IMR-90 (cell line): ENCODE results near the gene EPB41L2. TPM values are rescaled to one million over a fixed set of nuclear protein-coding genes. Genes with fewer than 3 reads are reported as not detected.
A peak's percentile ranks its signal among the peaks of the same experiment; 100 is the strongest.

ENCODE experiments used
- ATAC-seq: fragments of 200-7000 bp; cut with Tn5 transposase; 2 replicates; pipeline ENCODE4 v1.9.1; 2020; ENCODE audit warnings: low read depth, mild to moderate bottlenecking, moderate library complexity
- BruUV-seq: library from RNA; stranded (reverse); fragments of 400-500 nt; replicated peaks from 2 replicates; lab custom pipeline; 2021; lab: Mats Ljungman, UMichigan
- CTCF ChIA-PET: fragments of 300-600 bp; formaldehyde crosslinking; extraction: SDS; loops from one replicate; lab custom pipeline; 2021; ENCODE audit warnings: antibody characterized with exemption; lab: Yijun Ruan, JAX
- POLR2A ChIA-PET: fragments of 300-600 bp; sonication (Branson Sonifier 250); formaldehyde crosslinking; loops from one replicate; lab custom pipeline; 2022; ENCODE audit warnings: antibody characterized with exemption; ENCODE audit not compliant: unreplicated experiment; lab: Charles Lee
- DNase-seq: peaks from one replicate; pipeline ENCODE4 v3.0.0; 2013
- H2AFZ ChIP-seq: replicated peaks from 2 replicates; pipeline ENCODE3; 2013; ENCODE audit warnings: low read length, mild to moderate bottlenecking; ENCODE audit not compliant: poor library complexity
- H2AK5ac ChIP-seq: 2 replicates; pipeline ENCODE4 v1.6.1; 2013; ENCODE audit warnings: low read depth, low read length, inconsistent platforms
- H2AK9ac ChIP-seq: replicated peaks from 2 replicates; pipeline ENCODE3; 2013; ENCODE audit warnings: mild to moderate bottlenecking, low read depth, low read length, moderate library complexity; ENCODE audit not compliant: poor library complexity
- H2BK120ac ChIP-seq: 2 replicates; pipeline ENCODE4 v1.6.1; 2013; ENCODE audit warnings: low read depth, low read length, inconsistent platforms
- H2BK15ac ChIP-seq: 3 replicates; pipeline ENCODE4 v1.6.1; 2013; ENCODE audit warnings: low read depth, low read length, inconsistent platforms
- H2BK20ac ChIP-seq: 2 replicates; pipeline ENCODE4 v1.6.1; 2013; ENCODE audit warnings: low read depth, mild to moderate bottlenecking, inconsistent platforms, low read length, moderate library complexity
- H2BK5ac ChIP-seq: 2 replicates; pipeline ENCODE4 v1.6.1; 2013; ENCODE audit warnings: mild to moderate bottlenecking, low read depth, low read length, inconsistent platforms; ENCODE audit not compliant: poor library complexity, severe bottlenecking
- H3K14ac ChIP-seq: replicated peaks from 2 replicates; pipeline ENCODE4 v1.6.1; 2013; ENCODE audit warnings: low read depth, low read length, inconsistent platforms
- H3K18ac ChIP-seq: 2 replicates; pipeline ENCODE4 v1.6.1; 2013; ENCODE audit warnings: low read depth, low read length, control low read depth
- H3K23ac ChIP-seq: 2 replicates; pipeline ENCODE4 v1.6.1; 2013; ENCODE audit warnings: low read depth, low read length, inconsistent platforms
- H3K27ac ChIP-seq: 2 replicates; pipeline ENCODE4 v1.5.1; 2013; ENCODE audit warnings: mild to moderate bottlenecking, control low read depth, low read length; ENCODE audit not compliant: insufficient read depth
- H3K27me3 ChIP-seq: 2 replicates; pipeline ENCODE4 v1.6.1; 2013; ENCODE audit warnings: low read length; ENCODE audit not compliant: control insufficient read depth, insufficient read depth
- H3K36me3 ChIP-seq: 2 replicates; pipeline ENCODE4 v1.6.1; 2013; ENCODE audit warnings: low read length, mixed read lengths; ENCODE audit not compliant: control insufficient read depth, insufficient read depth
- H3K4ac ChIP-seq: 2 replicates; pipeline ENCODE4 v1.6.1; 2013; ENCODE audit warnings: low read depth, low read length, inconsistent platforms
- H3K4me1 ChIP-seq: 2 replicates; pipeline ENCODE4 v1.6.1; 2013; ENCODE audit warnings: low read length, mixed read lengths; ENCODE audit not compliant: control insufficient read depth, insufficient read depth
- H3K4me2 ChIP-seq: 2 replicates; pipeline ENCODE4 v1.6.1; 2013; ENCODE audit warnings: low read depth, mild to moderate bottlenecking, control low read depth, low read length, moderate library complexity
- H3K4me3 ChIP-seq: 2 replicates; pipeline ENCODE4 v1.5.1; 2013; ENCODE audit warnings: low read depth, mild to moderate bottlenecking, control low read depth, low read length, moderate library complexity; ENCODE audit not compliant: insufficient read depth
- H3K56ac ChIP-seq: 2 replicates; pipeline ENCODE4 v1.6.1; 2013; ENCODE audit warnings: low read length, inconsistent platforms; ENCODE audit not compliant: insufficient read depth; ENCODE audit errors: extremely low read depth
- H3K79me1 ChIP-seq, 2 experiments: 2 replicates each; pipeline ENCODE4 v1.6.1; 2013; ENCODE audit warnings: low read length in 2 of 2, inconsistent platforms in 1 of 2, low read depth in 1 of 2
- H3K9ac ChIP-seq: 2 replicates; pipeline ENCODE4 v1.6.1; 2013; ENCODE audit warnings: low read depth, low read length, control low read depth
- H3K9me1 ChIP-seq: 2 replicates; pipeline ENCODE4 v1.6.1; 2013; ENCODE audit warnings: low read length, inconsistent platforms; ENCODE audit not compliant: insufficient read depth
- H3K9me3 ChIP-seq: 2 replicates; pipeline ENCODE4 v1.6.1; 2013; ENCODE audit warnings: low read length; ENCODE audit not compliant: control insufficient read depth, insufficient read depth
- H4K20me1 ChIP-seq: 2 replicates; pipeline ENCODE4 v1.6.1; 2013; ENCODE audit warnings: low read length, inconsistent platforms; ENCODE audit not compliant: insufficient read depth
- H4K5ac ChIP-seq: 2 replicates; pipeline ENCODE4 v1.6.1; 2013; ENCODE audit warnings: mild to moderate bottlenecking, low read depth, low read length, control low read depth
- H4K8ac ChIP-seq, 2 experiments: 2 replicates each; pipeline ENCODE4 v1.6.1; 2013; ENCODE audit warnings: low read depth in 2 of 2, low read length in 2 of 2, control low read depth in 1 of 2, inconsistent platforms in 1 of 2
- H4K91ac ChIP-seq: 2 replicates; pipeline ENCODE4 v1.6.1; 2013; ENCODE audit warnings: low read depth, low read length, inconsistent platforms; ENCODE audit not compliant: insufficient read depth
- ELK1 ChIP-seq: fragments of 150-350 bp; IDR thresholded peaks from 2 replicates; pipeline ENCODE4 v1.6.1; 2016; ENCODE audit warnings: low read depth, mild to moderate bottlenecking, low read length, moderate library complexity, borderline replicate concordance
- FOS ChIP-seq: fragments of 150-350 bp; IDR thresholded peaks from 2 replicates; pipeline ENCODE4 v1.6.1; 2016; ENCODE audit warnings: low read depth, low read length
- RFX5 ChIP-seq: IDR thresholded peaks from 2 replicates; pipeline ENCODE4 v1.8.0; 2012; ENCODE audit warnings: low read depth, mild to moderate bottlenecking, low read length, moderate library complexity
- SMC3 ChIP-seq: fragments of 150-350 bp; IDR thresholded peaks from 2 replicates; pipeline ENCODE4 v1.6.1; 2016; ENCODE audit warnings: low read depth, mild to moderate bottlenecking, antibody characterized with exemption, low read length, moderate library complexity
- dilution Hi-C: fragments of 300-500 bp; cut with HindIII; formaldehyde crosslinking; loops from one replicate; pipeline ENCODE4 v1.14.3; 2018; ENCODE audit warnings: low sequenced_read_pairs; ENCODE audit not compliant: unreplicated experiment
- in situ Hi-C: fragments of 300-500 bp; cut with MboI; formaldehyde crosslinking; loops from 3 replicates; pipeline ENCODE4 v1.14.3; 2019; ENCODE audit warnings: low sequenced_read_pairs, inconsistent platforms, mixed read lengths
- intact Hi-C: fragments of 100-400 bp; cut with micrococcal nuclease; formaldehyde crosslinking; loops from 2 replicates; pipeline ENCODE4 v1.10.0; 2022
- polyA plus RNA-seq, 3 experiments: library from polyadenylated mRNA; depleted of rRNA; stranded (reverse); fragments of >200 nt; gene quantifications; 2 replicates each; pipeline ENCODE4 v1.2.3, GENCODE V29; 2012; ENCODE audit warnings: low replicate concordance in 1 of 3
- total RNA-seq: library from RNA; depleted of rRNA; stranded (reverse); fragments of >200 nt; gene quantifications from 2 replicates; pipeline ENCODE4 v1.2.3, GENCODE V29; 2012

EPB41L2 gene
- total and polyA plus RNA-seq, 2 of the 4 experiments (the other 2 are of a cell fraction), result 85.7 to 99.8 TPM

DNA sequence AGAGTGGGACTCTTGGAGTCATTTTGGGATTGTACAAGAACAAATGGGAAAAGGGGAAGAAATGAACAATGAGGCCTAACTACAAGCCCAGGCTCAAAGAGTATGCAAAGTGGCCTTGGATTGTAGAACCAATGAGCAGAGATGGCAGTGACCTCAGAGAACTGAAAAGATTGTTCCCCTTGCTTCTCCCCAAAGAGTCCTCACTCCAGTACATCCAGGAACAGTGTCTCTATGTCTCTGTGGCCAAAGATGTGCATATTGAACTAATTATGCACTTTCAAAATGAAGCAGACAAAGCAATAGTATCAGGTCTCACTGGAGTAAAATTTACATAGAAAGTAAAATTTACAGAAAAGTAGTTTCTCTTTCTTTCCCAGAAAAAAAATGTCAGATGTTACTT is 154.9 kb downstream of the EPB41L2 start:
- BruUV-seq, result no TSS peak
- dilution Hi-C loops, result no loop called here

More for the DNA sequence above, 154.9 kb downstream of the EPB41L2 start:
- Histone ChIP-seq H3K18ac (peak overlapping the region; percentile 48), H2BK5ac (no peak overlapping the region), H4K91ac (no peak overlapping the region), H3K56ac (no peak overlapping the region), H3K4me3 (no peak overlapping the region), H2BK120ac (no peak overlapping the region), H3K9me1 (peaks cover 4% of the 10 kb centered on the region; the same call in 1 of the 2 replicates), H3K36me3 (no peaks in the 10 kb centered on the region), H2BK20ac (0 out of 2 replicates have a peak overlapping the region, but pooled peaks have one; percentile 11), H2AFZ (no peak overlapping the region), H3K14ac (no peak overlapping the region), H3K9me3 (no peaks in the 10 kb centered on the region), H3K4me1 (peaks cover 14% of the 10 kb centered on the region), H3K27me3 (no peaks in the 10 kb centered on the region), H4K8ac (no peak overlapping the region), H3K4me2 (peak overlapping the region; percentile 6; the same call in 1 of the 2 replicates), H3K9ac (no peak overlapping the region), H4K5ac (peak overlapping the region; percentile 15), H2BK15ac (0 out of 3 replicates have a peak overlapping the region, but pooled peaks have one; percentile 1), H3K79me1 (peaks cover 24 to 44% of the 10 kb centered on the region in 2 experiments), H2AK5ac (no peak overlapping the region; the same call in none of the 2 replicates), H2AK9ac (no peak overlapping the region), H3K4ac (no peak overlapping the region), H3K23ac (peak overlapping the region; percentile 60; the same call in 1 of the 2 replicates), H4K20me1 (peaks cover 25% of the 10 kb centered on the region), H3K27ac (no peak overlapping the region; the same call in 1 of the 2 replicates)
- in situ Hi-C loops (no loop called here), intact Hi-C loops (loop anchor here (5.0 kb wide), 1 partner anchor 59 kb away; no protein-coding TSS in a partner anchor)
- CTCF ChIA-PET, result no interaction called here
- POLR2A ChIA-PET, result no interaction called here
- DNase-seq (no peak), ATAC-seq (no peak)
- TF ChIP-seq FOS, result no peak
- no peak for TF ChIP-seq RFX5
- TF ChIP-seq ELK1, result no peak
- no peak for TF ChIP-seq SMC3
